Left cardiac atrium (tissue), 4 donors: ENCODE measurements around the gene GANC. TPM values are rescaled to one million over a fixed set of nuclear protein-coding genes. Genes with fewer than 3 reads are reported as not detected.
A peak's percentile ranks its signal among the peaks of the same experiment; 100 is the strongest.
"Not testable (repeated sequence)": the region's sequence is repeated elsewhere in the genome, so short reads cannot be mapped to it uniquely, and the experiment has no call there.

Source experiments
- ATAC-seq, 2 donors: fragments of 200-7000 bp; cut with Tn5 transposase; one replicate each; pipeline ENCODE4 v1.9.1; 2020; ENCODE audit warnings: mild to moderate bottlenecking in 2 of 2, moderate library complexity in 2 of 2
- DNase-seq: peaks from one replicate; pipeline ENCODE4 v3.0.0-alpha.2; 2020
- intact Hi-C, 2 donors: fragments of 100-400 bp; cut with DNase I; formaldehyde crosslinking; loops; one replicate each; pipeline versions ENCODE4 v1.14.1 to v1.15.1; 2022 to 2023
- total RNA-seq, 2 donors: library from RNA; stranded (reverse); fragmentation: NEBNext Ultra II Directional; extraction: Animal tissue kit (Norgen Biotek cat#: 25700); gene quantifications; one replicate each; pipeline ENCODE4 v1.2.1, GENCODE V29; 2021
- donor health status: DM: no; HTN: yes; CAD: no.
- donor health status: DM: no; HTN: yes; CAD: no; lungs with severe emphysema.
- donor health status: DM: yes; HTN: yes; CAD: no.
- donor health status: Dilated cardiomyopathy.

Gene GANC
- total RNA-seq, 2 donors from 2014 or later: 15.2 to 18.0 TPM

DNA sequence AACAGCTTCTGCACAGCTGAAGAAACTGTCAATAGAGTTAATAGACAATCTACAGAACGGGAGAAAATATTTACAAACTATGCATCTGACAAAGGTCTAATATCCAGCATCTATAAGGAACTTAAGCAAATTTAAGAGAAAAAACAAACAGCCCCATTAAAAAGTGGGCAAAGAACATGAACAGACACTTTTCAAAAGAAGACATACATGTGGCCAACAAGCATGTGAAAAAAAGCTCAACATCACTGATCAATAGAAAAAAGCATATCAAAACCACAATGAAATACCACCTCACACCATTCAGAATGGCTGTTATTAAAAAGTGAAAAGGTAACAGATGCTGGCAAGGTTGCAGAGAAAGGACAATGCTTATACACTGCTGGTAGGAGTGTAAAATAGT lies 63.6 kb downstream of the GANC start:
- ATAC-seq, DNase-seq, intact Hi-C loops: not testable (repeated sequence)

DNA sequence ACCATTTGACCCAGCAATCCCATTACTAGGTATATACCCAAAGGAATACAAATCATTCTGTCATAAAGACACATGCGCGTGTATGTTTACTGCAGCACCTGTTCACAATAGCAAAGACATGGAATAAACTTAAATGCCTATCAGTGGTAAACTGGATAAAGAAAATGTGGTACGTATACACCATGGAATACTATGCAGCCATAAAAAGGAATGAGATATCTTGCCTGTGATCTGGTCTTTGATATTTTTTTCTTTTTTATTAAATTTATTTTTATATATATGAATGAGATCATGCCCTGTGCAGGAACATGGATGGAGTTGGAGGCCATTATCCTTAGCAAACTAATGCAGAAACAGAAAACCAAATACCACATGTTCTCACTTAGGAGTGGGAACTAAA lies 64.1 kb downstream of the GANC start:
- ATAC-seq, intact Hi-C loops, DNase-seq: not testable (repeated sequence)

DNA sequence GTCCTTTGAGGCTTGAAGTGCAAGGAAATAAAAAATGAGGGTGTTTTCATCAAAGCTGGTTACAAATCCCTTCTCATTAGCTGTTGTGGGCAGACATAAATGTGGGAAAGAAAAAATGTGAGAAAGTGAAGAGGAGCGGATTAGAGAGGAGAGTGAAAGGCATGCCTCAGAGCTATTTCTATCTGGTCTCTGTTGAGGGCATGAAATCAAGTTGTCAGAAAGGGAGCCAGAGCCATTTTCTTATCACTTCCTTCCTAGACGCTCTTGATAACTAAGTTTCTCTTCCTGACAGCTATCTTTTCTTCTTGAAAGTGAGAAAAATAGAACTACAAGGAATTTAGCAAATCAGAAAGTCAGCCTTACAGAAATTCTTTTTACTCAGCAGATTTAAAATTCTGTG lies 65.5 kb downstream of the GANC start:
- peak; percentile 74 to 78 for ATAC-seq
- DNase-seq: no peak
- intact Hi-C loops: no loop called here

DNA sequence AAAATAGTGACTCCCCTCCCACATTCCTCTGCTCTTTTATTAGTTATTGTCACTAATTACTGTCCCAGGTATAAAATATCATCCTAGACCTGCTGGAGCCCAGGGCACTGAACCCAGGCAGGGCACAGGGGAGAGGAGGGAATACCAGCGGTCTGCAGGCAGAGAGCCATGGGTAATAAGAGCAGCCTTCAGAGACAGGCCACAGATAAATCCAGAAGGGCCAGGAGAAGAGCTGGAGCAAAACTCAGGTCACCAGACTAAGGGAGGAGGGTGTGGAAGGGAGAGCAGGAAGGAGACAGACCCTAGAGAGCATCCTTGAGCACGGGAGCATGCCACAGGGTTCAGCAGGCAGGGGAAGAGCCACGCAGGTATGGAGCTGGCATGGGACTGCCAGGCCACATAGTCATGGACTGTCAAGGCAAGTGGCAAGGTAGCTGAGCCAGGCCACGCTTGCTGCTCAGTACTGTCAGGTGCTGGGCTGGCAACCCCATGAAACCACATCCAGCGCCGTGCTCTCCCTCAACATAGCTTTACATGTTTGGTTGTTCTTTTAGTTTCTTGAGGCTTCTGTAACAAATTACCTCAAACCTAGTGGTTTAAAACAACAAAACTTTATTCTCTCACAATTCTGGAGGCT lies 70.7 kb downstream of the GANC start:
- ATAC-seq (no peak), DNase-seq (no peak)
- intact Hi-C loops: no loop called here

DNA sequence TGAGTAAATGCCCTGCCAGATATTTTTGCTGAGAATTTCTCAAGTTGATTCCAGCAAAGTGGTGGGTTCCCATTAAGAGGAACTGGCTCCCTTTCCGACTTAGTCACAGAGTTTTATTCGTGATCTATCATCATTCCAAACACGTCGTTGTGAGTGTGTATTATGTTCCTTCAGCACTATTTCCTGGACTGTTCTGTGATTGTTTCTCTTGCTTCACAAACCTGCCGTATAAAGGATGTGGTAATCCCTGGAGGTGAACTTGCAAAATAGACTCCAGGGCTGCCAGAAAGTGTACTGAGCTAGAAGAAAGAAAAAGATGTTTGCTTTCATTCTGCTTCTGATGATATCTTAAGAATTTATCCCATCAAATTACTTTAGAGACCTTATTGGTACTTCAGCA lies 71.8 kb downstream of the GANC start:
- ATAC-seq: peak in 1 of 2 donors; percentile 55
- intact Hi-C loops: no loop called here
- no peak for DNase-seq

DNA sequence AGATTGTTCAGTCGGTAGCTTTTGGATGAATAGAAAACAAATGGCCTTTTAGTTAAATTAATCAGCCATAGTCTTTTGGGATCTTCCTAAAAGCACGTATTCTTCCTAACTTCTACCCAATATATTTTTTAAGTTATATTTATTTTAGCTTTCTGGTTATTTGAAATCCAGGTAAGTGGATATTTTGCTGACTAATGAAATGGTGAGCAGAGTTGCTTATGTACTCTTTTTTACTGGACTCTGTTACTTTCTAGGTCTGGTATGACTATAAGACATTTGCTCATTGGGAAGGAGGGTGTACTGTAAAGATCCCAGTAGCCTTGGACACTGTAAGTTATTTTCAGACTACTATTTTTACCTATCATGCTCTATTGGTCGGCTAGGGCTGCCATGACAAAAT lies 72.5 kb downstream of the GANC start:
- DNase-seq: no peak
- no peak for ATAC-seq
- intact Hi-C loops: no loop called here

DNA sequence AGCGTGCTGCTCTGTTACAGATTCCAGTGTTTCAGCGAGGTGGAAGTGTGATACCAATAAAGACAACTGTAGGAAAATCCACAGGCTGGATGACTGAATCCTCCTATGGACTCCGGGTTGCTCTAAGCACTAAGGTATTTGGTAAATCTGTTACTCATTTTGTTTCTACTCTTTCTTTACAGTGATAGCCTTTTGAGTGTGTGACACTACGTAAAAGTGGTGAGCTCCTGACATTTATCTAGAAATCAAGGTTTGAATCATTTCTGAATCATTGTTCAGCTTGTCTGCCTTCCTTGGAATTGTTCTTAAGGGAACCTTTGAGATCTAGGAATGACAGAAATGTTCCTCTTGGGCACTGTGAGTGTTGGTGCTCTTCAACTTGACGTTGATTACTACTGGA lies 75.1 kb downstream of the GANC start:
- no peak for DNase-seq
- no peak for ATAC-seq
- intact Hi-C loops: no loop called here

DNA sequence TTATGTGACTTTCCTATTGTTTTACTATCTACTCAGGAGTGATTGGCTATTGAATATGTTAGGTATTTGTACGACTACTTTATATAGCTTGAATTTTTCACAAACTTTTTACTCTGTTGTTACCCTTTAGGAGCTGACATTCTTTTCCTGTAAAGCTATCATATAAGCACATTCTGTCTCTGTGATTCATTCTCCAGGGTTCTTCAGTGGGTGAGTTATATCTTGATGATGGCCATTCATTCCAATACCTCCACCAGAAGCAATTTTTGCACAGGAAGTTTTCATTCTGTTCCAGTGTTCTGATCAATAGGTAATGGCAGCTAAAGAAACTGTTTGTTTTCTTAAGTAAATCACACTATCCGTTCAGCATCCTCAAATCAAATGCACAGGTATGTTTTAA lies 76.2 kb downstream of the GANC start:
- intact Hi-C loops: no loop called here
- DNase-seq (no peak), ATAC-seq (no peak)

DNA sequence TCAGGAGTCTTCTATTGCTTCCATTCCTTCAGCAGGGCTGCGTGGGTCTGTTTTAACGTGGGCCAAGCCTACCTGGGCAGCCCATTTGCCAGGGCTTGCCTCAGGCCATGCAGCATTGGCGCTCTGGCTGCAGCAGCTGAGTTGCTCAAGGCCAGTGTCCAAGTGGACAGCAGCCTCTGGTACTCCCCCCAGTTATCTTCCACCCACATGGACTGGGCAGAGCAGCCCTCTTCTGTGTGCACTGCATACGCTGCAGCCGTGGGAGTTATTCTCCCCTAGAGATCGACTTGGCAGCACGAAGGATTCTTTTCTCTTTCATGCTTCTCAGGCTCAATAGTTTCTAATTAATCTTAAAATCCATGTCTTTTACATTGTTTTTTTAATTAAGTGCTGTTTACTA lies 79.4 kb downstream of the GANC start:
- intact Hi-C loops: no loop called here
- peak; percentile 83 to 90 for ATAC-seq
- no peak for DNase-seq

DNA sequence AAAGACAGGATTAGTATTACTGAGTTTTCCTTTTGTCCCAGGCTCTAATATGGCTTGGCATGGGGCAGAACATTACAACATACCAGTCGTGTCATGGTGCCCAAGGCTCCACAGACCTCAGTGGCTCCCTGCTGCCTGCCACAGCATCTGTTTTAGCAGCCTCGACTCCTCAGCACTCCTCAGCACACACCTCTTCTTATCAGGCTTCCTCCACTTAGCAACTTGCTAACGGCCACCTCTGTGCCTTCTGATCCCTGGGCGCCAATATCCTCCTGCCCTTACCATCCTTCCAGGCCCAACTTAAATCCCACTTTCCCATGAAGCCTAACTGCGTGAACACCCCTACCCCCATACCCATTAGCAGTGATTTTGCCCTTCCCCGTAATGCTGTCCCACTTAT lies 80.1 kb downstream of the GANC start:
- intact Hi-C loops: no loop called here
- ATAC-seq: peak in 1 of 2 donors; percentile 17

DNA sequence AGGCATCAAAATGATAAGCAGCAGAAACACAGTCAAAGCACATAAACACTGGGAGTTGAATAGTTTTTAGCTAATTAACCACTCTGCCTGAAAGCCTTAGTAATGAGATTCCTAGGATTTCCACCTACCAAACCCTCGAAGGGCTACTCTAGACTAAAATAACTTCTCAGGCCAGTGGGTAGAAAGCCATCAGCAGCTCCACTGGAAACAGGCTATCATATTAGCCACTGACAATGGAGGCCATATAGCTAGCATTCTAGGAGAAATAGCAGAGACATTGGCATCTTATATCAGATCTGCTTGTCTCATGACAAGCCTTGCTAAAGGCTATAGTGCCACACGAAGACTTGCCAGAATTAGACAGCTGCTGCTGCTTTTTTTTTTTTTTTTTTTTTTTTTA lies 81.8 kb downstream of the GANC start:
- DNase-seq (no peak), ATAC-seq (no peak)
- intact Hi-C loops: no loop called here

More for the DNA sequence above, 80.1 kb downstream of the GANC start:
- no peak for DNase-seq

DNA sequence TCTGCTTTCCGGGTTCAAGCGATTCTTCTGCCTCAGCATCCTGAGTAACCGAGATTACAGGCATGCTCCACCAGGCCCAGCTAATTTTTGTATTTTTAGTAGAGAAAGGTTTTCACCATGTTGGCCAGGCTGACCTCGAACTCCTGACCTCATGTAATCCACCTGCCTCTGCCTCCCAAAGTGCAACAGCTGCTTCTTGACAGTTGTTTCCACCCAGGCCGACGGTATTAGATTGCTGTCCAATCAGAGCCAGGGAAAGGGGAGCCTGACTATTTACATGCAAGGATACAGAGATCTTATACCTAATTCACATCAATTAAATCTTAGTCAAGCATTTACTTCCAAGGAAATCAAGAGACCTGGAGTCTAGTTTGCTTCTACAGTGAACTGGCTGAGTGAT lies 82.3 kb downstream of the GANC start:
- no peak for DNase-seq
- no peak for ATAC-seq
- intact Hi-C loops: no loop called here

DNA sequence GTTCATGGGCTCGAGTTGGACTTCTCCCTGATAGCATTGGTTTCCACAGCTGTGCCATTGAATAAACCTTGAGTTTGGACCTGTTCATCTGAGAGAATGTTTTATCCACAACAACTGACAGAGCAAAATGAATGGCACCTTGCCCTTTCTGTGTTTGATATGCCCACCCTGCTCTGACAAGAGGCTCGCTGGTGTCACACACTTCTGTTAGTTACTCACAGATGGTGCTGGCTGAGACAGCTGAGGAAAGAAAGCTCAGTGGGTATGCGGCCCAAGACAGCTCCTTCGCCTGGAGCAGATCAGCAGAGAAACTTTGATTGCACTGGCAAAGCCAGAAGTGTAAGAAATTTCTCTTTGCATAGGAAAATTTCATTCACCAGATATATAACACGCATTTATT lies 83.8 kb downstream of the GANC start:
- intact Hi-C loops: no loop called here
- no peak for ATAC-seq

DNA sequence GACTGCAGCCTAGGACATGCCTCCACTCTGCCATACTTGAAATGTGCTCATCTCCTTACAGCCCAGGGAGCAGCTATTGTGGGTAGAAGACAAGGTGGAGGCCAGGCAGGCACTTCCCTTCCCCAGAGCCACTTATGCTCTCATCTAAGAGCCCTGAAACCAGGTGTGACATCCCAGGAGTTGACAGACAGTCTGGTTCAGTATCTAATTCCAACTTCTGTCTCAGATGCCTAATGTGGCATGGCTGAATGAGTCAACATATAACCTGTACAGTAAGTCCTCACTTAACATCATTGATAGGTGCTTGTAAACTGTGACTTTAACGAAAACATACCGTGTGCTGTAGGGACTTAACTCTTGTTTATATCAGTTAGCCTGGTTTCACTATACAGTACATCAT lies 85.1 kb downstream of the GANC start:
- ATAC-seq (no peak), DNase-seq (no peak)
- intact Hi-C loops: no loop called here

More for the DNA sequence above, 83.8 kb downstream of the GANC start:
- DNase-seq: no peak

DNA sequence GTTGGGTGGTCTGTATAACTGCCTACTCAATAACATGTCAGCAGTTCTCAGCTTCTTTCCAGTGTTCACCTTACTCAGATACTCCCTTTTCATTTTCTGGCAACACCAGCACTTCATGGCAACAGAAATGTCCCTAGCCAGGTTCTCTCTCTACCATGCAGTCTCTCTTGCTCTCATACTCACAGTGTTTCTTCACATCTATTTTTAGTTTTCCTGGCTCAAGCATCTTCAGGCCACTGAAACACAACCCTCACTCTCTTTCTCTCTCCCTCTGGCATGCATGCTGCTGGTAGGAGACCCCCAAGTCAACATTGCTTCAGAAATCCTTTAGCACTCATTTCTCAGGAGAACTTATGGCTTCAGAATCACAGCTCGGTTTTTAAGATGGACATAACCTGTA lies 86.2 kb downstream of the GANC start, which contains the start of gene CAPN3:
CAPN3 (plus strand) TSS at position 253 of the 400 bp plus-strand sequence. CDS start 305 bp downstream, outside the sequence.
- DNase-seq (no peak), ATAC-seq (peak; percentile 70 to 73)
- intact Hi-C loops: no loop called here

DNA sequence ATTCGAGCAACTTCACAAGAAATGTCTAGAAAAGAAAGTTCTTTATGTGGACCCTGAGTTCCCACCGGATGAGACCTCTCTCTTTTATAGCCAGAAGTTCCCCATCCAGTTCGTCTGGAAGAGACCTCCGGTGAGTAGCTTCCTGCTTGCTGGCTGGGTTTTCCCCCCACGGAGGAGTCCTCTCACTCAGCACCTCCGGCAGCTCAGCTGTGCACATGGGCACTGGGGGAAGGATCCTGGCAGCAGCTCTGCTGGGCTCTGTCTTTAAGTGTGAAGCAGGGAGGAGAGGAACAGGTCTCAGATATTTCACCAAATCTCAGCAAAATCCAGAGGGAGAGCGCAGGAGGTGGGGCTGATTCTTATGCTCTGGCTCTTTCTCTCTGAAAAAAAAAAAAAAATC lies 87.0 kb downstream of the GANC start:
- ATAC-seq: peak; percentile 75 to 76
- intact Hi-C loops: no loop called here
- DNase-seq: no peak

DNA sequence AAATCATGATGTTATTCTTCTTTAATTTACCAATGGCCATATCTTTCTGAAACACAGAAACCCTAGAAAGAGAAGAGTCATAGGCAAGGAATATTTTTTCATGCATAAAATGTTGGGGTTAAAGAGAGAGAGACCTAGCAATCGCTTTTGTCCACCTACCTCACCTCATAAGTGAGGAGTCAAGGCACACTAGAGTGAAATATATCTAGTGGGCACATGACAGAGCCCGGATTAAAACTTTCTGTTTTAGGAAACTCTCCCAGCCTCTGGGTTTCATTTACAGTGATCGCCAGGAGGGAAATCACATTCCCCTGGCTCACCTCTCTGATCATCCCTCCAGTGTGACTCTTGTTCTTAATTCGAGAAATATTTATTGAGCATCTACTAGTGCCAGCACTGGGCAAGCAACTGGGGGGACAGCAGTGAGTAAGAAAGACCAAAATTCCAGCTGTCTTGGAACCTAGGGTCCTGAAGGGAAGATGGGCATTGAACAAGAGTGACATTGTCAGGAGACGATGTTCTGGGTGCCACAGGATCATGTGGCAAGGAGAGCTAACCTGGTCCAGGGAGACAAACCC lies 87.6 kb downstream of the GANC start:
- intact Hi-C loops: no loop called here
- ATAC-seq (no peak), DNase-seq (no peak)

DNA sequence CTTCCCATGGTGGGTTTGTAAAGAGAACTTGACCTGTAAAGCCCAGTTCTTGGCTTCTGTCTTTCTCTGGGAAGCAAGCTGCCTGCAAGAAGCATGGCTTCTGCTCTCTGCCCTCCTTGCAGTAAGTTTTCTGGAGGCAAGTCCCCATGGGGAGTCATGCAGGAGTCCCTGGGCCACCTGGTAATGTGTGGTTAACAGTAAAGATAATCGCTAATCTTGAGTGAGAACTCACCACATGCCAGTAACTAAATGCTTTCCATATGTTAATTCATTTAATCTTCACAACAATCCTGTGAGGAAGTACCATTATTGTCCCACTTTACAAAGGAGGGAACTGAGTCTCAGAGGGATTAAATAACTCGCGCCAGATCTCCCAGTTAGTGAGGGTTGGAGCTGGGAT lies 90.5 kb downstream of the GANC start:
- ATAC-seq (no peak), DNase-seq (no peak)
- intact Hi-C loops: no loop called here

DNA sequence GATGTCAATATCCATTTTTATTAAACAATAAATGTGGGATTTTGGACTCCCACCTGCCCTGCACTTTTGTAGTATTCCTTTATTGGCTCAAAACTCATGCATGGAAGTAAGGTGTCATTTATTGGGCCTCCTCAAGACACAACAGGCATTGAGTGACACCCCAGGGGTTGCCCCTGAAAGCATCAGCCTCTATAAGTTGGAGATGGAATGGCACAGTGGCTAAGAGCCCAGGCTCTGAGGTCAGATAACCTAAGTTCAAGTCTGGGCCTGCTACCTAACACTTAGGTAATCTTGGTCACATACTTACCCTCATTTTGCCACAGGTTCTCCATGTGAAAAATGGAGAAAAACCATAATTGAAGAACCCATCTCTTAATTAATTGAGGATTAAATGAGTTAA lies 90.9 kb downstream of the GANC start:
- no peak for DNase-seq
- ATAC-seq: no peak
- intact Hi-C loops: no loop called here

DNA sequence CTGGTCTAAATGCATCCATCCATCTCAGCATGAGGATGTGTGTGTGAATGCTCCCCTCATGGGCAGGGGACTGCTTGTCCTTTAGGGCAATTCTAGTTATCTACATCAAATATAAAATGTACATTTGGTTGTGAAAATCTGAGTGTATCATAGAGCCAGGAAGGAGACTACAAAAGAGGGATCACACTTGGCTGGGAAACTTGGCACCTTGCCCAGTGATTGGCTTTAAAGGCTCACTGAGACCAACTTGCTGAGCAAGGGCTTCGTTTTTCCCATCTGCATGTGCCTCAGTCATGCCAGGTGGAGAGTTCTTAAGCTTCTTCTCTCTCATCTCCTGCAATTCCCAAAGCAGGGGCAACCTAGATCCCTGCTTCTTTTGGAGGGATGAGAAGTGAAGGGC lies 91.5 kb downstream of the GANC start:
- DNase-seq (peak; percentile 58), ATAC-seq (no peak)
- intact Hi-C loops: no loop called here

DNA sequence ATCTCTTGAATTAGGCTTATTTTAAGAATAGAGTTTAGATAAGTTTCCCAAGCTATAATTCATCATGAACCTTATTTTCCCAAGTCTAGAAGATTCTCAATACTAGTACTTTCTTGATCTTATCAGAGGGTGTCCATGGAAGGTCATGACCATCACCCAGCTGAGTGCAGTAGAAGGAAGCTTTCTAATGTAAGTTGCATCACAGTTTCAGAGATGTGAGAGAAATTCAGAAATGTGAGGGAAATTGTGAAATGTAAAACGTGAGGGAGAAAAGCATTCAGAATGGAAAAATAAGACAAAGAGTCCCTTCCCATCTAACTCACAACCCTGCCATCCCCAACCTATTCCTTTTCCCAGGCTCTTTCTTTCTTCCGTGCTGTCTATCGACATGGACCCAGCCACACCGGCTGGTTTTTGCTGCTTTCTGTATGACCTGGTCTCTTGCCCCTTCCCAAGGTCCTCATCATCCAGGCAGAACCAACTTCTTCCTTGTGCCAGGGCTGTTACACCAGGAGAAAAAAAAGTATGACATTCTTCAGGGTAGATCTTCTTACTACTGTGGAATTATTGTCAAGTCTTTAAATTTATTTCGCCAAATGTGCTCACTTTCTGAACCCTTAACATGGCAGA lies 93.0 kb downstream of the GANC start:
- ATAC-seq (no peak), DNase-seq (no peak)
- intact Hi-C loops: no loop called here
